CD4-positive, alpha-beta T cell (primary cell): ENCODE results near the gene RAI1. TPM values are rescaled to one million over a fixed set of nuclear protein-coding genes. Genes with fewer than 3 reads are reported as not detected.

Experiments used
- ATAC-seq: fragments of 200-7000 bp; cut with Tn5 transposase; one replicate; pipeline ENCODE4 v1.10.0; 2022; ENCODE audit warnings: mild to moderate bottlenecking; ENCODE audit not compliant: poor library complexity
- CTCF ChIA-PET: fragments of 350-600 bp; sonication (Branson Sonifier 250); formaldehyde crosslinking; loops from one replicate; lab custom pipeline; 2021; ENCODE audit warnings: antibody characterized with exemption, inconsistent platforms; lab: Charles Lee
- POLR2A ChIA-PET: fragments of 350-600 bp; sonication (Branson Sonifier 250); formaldehyde crosslinking; loops from one replicate; lab custom pipeline; 2021; ENCODE audit warnings: antibody characterized with exemption, inconsistent platforms; lab: Charles Lee
- DNase-seq, 14 experiments: peaks; one replicate each; pipeline ENCODE4 v3.0.0-alpha.2; 2013 to 2020; ENCODE audit warnings: mixed read lengths in 2 of 14
- H3K27ac ChIP-seq, 2 donors: one replicate each; pipeline versions ENCODE4 v1.5.1 to v1.7.0; 2013; ENCODE audit warnings: low read length in 2 of 2, low read depth in 1 of 2, mild to moderate bottlenecking in 1 of 2
- H3K27me3 ChIP-seq, 2 experiments: 1 replicate in 1 of 2; 2 replicates in 1 of 2; pipeline versions ENCODE4 v1.6.1 to v1.7.0; 2013; ENCODE audit warnings: low read length in 2 of 2, control low read depth in 1 of 2, mild to moderate bottlenecking in 1 of 2, moderate library complexity in 1 of 2; ENCODE audit not compliant: insufficient read depth in 2 of 2, control insufficient read depth in 1 of 2
- H3K36me3 ChIP-seq: one replicate; pipeline ENCODE4 v1.6.1; 2013; ENCODE audit warnings: low read length, control low read depth; ENCODE audit not compliant: insufficient read depth
- H3K4me1 ChIP-seq: one replicate; pipeline ENCODE4 v1.6.1; 2013; ENCODE audit warnings: low read length, control low read depth; ENCODE audit not compliant: insufficient read depth
- H3K4me3 ChIP-seq: one replicate; pipeline ENCODE4 v1.5.1; 2013; ENCODE audit warnings: mild to moderate bottlenecking, low read length, moderate library complexity
- H3K9me3 ChIP-seq, 2 experiments: 1 replicate in 1 of 2; 2 replicates in 1 of 2; pipeline versions ENCODE4 v1.6.1 to v1.7.0; 2013; ENCODE audit warnings: low read length in 2 of 2, mild to moderate bottlenecking in 2 of 2, control low read depth in 1 of 2, moderate library complexity in 1 of 2; ENCODE audit not compliant: control insufficient read depth in 1 of 2, insufficient read depth in 1 of 2
- H3K27ac Mint-ChIP-seq: one replicate; pipeline ENCODE4 v1.8.0; 2020; ENCODE audit warnings: mixed read lengths
- H3K27me3 Mint-ChIP-seq: one replicate; pipeline ENCODE4 v1.8.0; 2021; ENCODE audit warnings: mixed read lengths
- H3K36me3 Mint-ChIP-seq: one replicate; pipeline ENCODE4 v1.8.0; 2021; ENCODE audit warnings: low read depth, mixed read lengths
- H3K4me1 Mint-ChIP-seq: one replicate; pipeline ENCODE4 v1.8.0; 2021; ENCODE audit warnings: low read depth, mixed read lengths
- H3K4me3 Mint-ChIP-seq: one replicate; pipeline ENCODE4 v1.8.0; 2020; ENCODE audit warnings: mild to moderate bottlenecking, mixed read lengths
- H3K9me3 Mint-ChIP-seq: one replicate; pipeline ENCODE4 v1.8.0; 2020; ENCODE audit warnings: mixed read lengths
- intact Hi-C, 2 experiments: fragments of 100-400 bp; cut with DNase I in 1 of 2; cut with micrococcal nuclease in 1 of 2; formaldehyde crosslinking; loops; one replicate each; pipeline versions ENCODE4 v1.15.1 to v1.9.0; 2023 to 2025; cut with DNase I, micrococcal nuclease
- total RNA-seq, 174 experiments: library from RNA in 2 of 174; stranded (reverse) in 2 of 174; gene quantifications; one replicate each; pipeline ENCODE4 v1.2.3 and lab custom pipeline; 2021 to 2026
- TF ChIP-seq, protein P1 (sequence below): fragments of 200-600 bp; IDR thresholded peaks from one replicate; pipeline ENCODE4 v1.8.0; 2022; ENCODE audit warnings: antibody characterized with exemption, mild to moderate bottlenecking

The RAI1 gene
- total RNA-seq, 2 experiments from 2014 or later, result 19.3 to 25.2 TPM

DNA sequence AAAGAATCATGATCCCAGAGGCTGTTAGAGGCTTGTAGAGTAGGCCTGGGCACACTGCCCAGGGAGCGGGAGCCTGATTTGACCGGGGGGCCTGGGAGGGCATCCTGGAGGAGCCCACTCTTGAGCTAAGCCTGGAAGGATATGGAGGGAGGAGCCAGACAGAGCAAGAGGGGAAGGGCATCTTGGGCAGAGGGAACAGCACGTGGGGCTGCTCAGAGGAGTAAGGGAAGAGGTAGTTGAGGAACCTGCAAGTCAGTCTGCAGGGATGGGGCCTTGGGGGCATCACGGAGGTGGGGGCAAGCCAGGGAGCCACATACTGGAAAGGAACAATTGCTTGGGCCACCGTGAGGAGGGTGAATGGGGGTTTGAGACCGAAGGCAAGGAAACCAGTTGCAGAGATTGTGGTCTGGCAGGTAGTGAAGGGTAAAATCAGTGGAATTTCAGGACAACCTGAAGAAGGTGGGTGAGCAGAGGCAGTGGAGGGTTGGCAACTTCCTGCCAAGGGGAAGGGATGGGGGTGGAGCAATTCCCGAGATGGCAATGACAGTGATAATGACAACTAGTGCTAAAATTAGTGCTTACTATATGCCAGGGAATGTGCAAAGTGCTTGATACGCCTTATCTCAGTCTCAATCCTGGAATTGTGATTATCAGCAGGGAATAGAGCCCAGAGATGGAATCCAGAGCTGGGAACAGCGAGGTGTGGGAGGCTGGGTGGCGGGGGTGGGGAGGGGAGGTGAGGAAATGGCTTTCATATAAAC is 9.7 kb upstream of the RAI1 start:
- ChIA-PET POLR2A (interaction anchor here (0.5 to 1.3 kb wide), 2 partner anchors 8 to 19 kb away, joined by 3 to 4 read pairs; no protein-coding TSS in a partner anchor), CTCF (interaction anchor here (1.1 kb wide), 1 partner anchor 58 kb away, joined by 3 read pairs; no protein-coding TSS in a partner anchor)
- intact Hi-C loops, result no loop called here
- TF ChIP-seq, protein P1, sequence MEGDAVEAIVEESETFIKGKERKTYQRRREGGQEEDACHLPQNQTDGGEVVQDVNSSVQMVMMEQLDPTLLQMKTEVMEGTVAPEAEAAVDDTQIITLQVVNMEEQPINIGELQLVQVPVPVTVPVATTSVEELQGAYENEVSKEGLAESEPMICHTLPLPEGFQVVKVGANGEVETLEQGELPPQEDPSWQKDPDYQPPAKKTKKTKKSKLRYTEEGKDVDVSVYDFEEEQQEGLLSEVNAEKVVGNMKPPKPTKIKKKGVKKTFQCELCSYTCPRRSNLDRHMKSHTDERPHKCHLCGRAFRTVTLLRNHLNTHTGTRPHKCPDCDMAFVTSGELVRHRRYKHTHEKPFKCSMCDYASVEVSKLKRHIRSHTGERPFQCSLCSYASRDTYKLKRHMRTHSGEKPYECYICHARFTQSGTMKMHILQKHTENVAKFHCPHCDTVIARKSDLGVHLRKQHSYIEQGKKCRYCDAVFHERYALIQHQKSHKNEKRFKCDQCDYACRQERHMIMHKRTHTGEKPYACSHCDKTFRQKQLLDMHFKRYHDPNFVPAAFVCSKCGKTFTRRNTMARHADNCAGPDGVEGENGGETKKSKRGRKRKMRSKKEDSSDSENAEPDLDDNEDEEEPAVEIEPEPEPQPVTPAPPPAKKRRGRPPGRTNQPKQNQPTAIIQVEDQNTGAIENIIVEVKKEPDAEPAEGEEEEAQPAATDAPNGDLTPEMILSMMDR, result no peak
- ATAC-seq, result no peak
- no peak overlapping the region for H3K4me3 Mint-ChIP-seq
- no peak overlapping the region for H3K27ac Mint-ChIP-seq
- peaks cover 35% of the 10 kb centered on the region for H3K4me1 Mint-ChIP-seq
- DNase-seq, result no peak
- Histone ChIP-seq H3K27ac (no peak overlapping the region), H3K4me3 (no peak overlapping the region), H3K9me3 (no peaks in the 10 kb centered on the region), H3K4me1 (peaks cover 20% of the 10 kb centered on the region), H3K36me3 (no peaks in the 10 kb centered on the region), H3K27me3 (no peaks in the 10 kb centered on the region)
- no peaks in the 10 kb centered on the region for H3K27me3 Mint-ChIP-seq
- no peaks in the 10 kb centered on the region for H3K9me3 Mint-ChIP-seq
- no peaks in the 10 kb centered on the region for H3K36me3 Mint-ChIP-seq

DNA sequence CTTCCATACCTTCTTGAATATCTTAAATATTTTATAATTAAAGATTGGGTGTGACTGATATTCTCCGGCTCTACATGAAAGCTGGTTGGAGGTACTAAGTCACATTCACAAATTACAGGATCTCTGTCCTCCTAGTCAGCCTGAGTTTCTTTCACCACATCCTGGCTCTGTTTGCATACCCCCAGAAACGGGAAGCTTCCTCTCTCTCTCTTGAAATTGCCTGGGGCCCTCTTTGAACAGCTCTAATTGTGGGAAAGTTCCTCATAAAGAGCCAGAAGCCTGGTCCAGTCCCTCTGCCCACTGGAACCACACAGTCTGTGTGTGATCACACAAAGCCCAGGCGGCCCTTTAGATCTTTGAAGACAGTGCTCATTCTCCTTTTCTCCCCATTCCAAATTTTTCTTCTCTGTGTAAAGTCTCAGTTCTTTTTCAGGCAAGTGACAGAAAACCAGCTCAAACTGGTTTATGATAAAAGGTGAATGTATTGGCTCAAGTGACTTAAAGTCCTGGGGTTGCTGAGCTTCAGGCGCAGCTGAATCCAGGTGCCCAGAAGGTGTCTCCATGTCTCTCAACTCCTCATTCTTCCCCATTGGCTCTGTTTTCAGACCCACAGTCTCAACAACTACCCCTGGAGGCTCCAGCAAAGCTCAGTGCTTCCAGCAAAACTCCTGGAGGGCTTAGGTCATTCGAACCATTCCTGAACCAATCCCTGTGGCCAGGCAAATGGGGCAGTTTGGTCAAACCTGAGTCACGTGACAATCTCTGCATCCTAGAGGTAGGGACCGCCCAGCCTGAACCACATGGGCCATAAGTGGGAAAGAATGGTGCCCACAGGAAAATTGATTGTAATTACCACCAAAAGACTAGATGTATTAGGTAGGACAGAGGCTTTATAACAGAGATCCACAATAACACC is 8.5 kb upstream of the RAI1 start:
- Mint-ChIP-seq H3K9me3 (no peaks in the 10 kb centered on the region), H3K4me3 (no peak overlapping the region), H3K36me3 (no peaks in the 10 kb centered on the region), H3K27me3 (no peaks in the 10 kb centered on the region), H3K27ac (no peak overlapping the region), H3K4me1 (peaks cover 40% of the 10 kb centered on the region)
- DNase-seq (peak in 1 of 14 experiments; percentile 30), ATAC-seq (no peak)
- no peaks in the 10 kb centered on the region for H3K36me3 ChIP-seq
- no peaks in the 10 kb centered on the region for H3K27me3 ChIP-seq
- no peaks in the 10 kb centered on the region for H3K9me3 ChIP-seq
- H3K4me1 ChIP-seq, result peaks cover 27% of the 10 kb centered on the region
- no peak overlapping the region for H3K4me3 ChIP-seq
- intact Hi-C loops, result no loop called here
- ChIA-PET CTCF (interaction anchor here (1.1 kb wide), 1 partner anchor 59 kb away, joined by 3 read pairs; no protein-coding TSS in a partner anchor), POLR2A (interaction anchor here (0.5 to 1.3 kb wide), 2 partner anchors 9 to 18 kb away, joined by 3 to 4 read pairs; no protein-coding TSS in a partner anchor)
- H3K27ac ChIP-seq, result no peak overlapping the region
- TF ChIP-seq, protein P1, result no peak

DNA sequence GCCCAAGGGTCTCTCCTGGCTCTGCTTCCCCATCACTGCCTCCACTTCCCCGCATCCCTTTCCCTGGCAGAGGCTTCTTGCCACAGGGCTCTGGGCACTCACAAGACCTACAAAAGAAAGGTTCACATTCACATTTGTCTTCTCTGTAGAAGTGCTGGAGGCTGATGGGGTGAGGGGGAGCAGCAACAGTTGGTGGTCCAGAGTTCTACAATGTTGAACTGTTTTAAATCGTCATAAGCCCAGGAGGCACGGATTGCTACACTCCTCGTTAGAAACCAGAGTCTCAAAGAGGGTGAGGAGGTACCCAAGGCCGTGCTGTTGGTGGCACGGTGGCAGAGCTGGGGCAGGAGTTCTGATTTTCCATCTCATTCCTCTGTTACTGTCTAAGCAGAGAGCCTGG is 5.8 kb upstream of the RAI1 start:
- Histone ChIP-seq H3K4me1 (peaks cover 27% of the 10 kb centered on the region), H3K36me3 (no peaks in the 10 kb centered on the region), H3K27me3 (no peaks in the 10 kb centered on the region), H3K27ac (no peak overlapping the region), H3K9me3 (no peaks in the 10 kb centered on the region), H3K4me3 (no peak overlapping the region)
- CTCF ChIA-PET, result no interaction called here
- Mint-ChIP-seq H3K4me1 (peaks cover 40% of the 10 kb centered on the region), H3K9me3 (no peaks in the 10 kb centered on the region), H3K36me3 (no peaks in the 10 kb centered on the region), H3K27me3 (no peaks in the 10 kb centered on the region), H3K27ac (no peak overlapping the region), H3K4me3 (no peak overlapping the region)
- intact Hi-C loops, result no loop called here
- DNase-seq, result no peak
- POLR2A ChIA-PET, result no interaction called here
- TF ChIP-seq, protein P1, result no peak
- no peak for ATAC-seq
